HG02763 (cell line): ENCODE data around the gene BAG2.

Source experiments
- ATAC-seq: cut with Tn5 transposase; IDR thresholded peaks from one replicate; pipeline ENCODE4 v1.9.1; 2021; ENCODE audit warnings: mild to moderate bottlenecking, moderate library complexity; ENCODE audit not compliant: unreplicated experiment

BAG2 gene

DNA sequence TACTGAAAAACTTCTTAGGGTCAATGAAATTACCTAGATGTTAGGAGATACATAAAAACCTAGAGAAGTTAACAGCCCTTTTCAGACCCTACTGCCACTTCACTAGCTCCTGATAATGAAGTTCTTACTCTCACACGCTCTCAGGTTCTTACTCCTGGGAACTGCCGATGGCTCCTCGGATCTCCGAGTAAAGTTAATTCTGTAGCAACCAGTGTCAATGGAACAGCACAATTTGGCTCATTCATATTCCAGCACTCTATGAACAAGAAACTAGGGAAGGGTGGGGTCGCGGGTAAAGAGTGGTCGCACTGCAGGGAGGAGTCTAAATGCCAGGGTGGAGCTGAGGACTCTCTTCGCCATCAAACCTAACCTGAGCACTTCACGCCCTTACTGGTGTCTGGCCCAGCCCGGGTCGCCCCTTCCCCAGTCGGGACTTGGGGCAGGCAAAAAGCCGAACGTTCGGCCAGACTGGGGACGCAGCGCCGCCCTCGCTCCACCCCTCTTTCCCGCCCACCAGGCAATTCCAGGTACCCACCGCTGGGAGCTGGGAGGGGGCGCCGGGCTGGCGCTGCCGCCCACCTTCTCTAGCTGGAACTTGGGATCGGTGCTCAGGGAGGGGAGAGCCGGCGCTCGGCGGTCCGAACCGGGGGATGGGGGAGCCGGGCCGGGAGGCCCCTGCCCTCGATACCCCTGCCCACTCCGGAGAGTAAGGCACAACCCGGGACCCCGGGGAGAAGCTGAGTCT is 49.2 kb downstream of the BAG2 start:
- ATAC-seq, result peak; percentile 46

GRCh38 chr6:57221936-57222742 is 50.0 kb downstream of the BAG2 start, which contains the start of gene RAB23:
Gene RAB23 (minus strand): TSS chr6:57222307. CDS start chr6:57210380, 11,927 bp downstream.
- ATAC-seq, result peak; percentile 89

GRCh38 chr6:57222743-57223077 is 50.6 kb downstream of the BAG2 start:
- ATAC-seq, result no peak

GRCh38 chr6:57224769-57225515 is 52.8 kb downstream of the BAG2 start:
- ATAC-seq, result no peak

- ATAC-seq, result no peak
These were observed 54.1 kb downstream of the BAG2 start for GRCh38 chr6:57226221-57226620.
